ENCODE results near the gene SHLD3. TPM values are rescaled to one million over a fixed set of nuclear protein-coding genes. Genes with fewer than 3 reads are reported as not detected.

The SHLD3 gene
- 2.3 and 2.9 TPM in 2 replicates for total RNA-seq

GRCh38 chr5:65624571-65625555 is at the start of gene SHLD3, which contains the start of gene TRAPPC13:
SHLD3 (plus strand) TSS chr5:65625027; CDS start chr5:65629588, 4,561 bp downstream.
TRAPPC13 (plus strand) TSS chr5:65625027; CDS start chr5:65625061, 34 bp downstream.

DNA sequence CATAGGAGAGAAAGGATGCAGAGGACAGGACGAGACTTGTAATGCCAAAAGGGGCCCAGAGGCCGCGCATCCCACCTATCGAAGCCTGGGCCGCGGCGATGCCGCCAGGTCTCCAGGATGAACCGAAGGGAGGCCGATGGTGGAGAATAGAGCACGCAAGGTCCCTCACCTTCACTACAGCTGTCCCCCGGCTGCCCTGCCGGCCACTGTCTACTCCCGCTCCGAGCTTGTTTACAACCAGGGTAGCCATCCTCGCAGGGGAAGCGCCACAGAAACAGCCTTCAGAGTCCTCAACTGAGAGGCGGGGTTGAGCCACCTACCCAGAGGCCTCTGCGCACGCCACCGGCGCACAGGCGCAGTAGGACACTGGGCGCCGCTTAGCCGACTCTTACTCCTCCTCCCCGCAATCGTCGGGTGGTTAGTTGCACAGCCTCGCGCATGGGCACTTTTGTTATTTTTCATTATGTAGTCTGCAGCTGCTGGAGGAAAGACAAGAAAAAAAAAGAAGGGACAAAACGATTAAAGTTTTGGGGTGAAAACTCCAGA is 729 bp upstream of the SHLD3 start, which contains the start of gene TRIM23:
Gene TRIM23 (minus strand): TSS at position 309 of the 546 bp plus-strand sequence. CDS start 59 bp downstream, at position 250.

Small RNA genes within 50 kb of the gene (small RNA-seq; reads per million reads assigned to genes)
- gene RNU6-540P, result not detected

Other genes with a start within 250 kb of the SHLD3 start
- 43.7 and 68.6 TPM in 2 replicates for gene ADAMTS6, start 143.1 kb upstream of the SHLD3 start, total RNA-seq
- 20.9 and 36.9 TPM in 2 replicates for gene CENPK, start 61.9 kb upstream of the SHLD3 start, total RNA-seq
- 29.3 and 31.2 TPM in 2 replicates for gene PPWD1, start 61.7 kb upstream of the SHLD3 start, total RNA-seq
- 20.6 and 22.7 TPM in 2 replicates for gene TRIM23, start 694 bp upstream of the SHLD3 start, total RNA-seq
- gene TRAPPC13, start within 50 bp of the SHLD3 start, total RNA-seq, result 16.4 and 17.3 TPM in 2 replicates
- gene SGTB, start 97.1 kb downstream of the SHLD3 start, total RNA-seq, result 10.4 and 11.0 TPM in 2 replicates
- gene NLN, start 97.2 kb downstream of the SHLD3 start, total RNA-seq, result 34.9 and 49.9 TPM in 2 replicates

All from subcutaneous preadipocyte (primary cell).